ENCODE measurements around the gene UCHL3. TPM values are rescaled to one million over a fixed set of nuclear protein-coding genes. Genes with fewer than 3 reads are reported as not detected.

UCHL3 gene
- polyA plus RNA-seq, 1 donor from 2014 or later: 47.1 TPM

- H4K20me1 ChIP-seq (ENCODE audit: insufficient read depth): no peaks in the 10 kb centered on the region
- H3K79me2 ChIP-seq (replicated peaks; ENCODE audit: insufficient read depth, low read length): no peaks in the 10 kb centered on the region
- TF ChIP-seq CTCF (IDR thresholded peaks at IDR 0.05; ENCODE audit: poor library complexity, severe bottlenecking) (no peak), TAF1 (IDR thresholded peaks at IDR 0.05; ENCODE audit: low read depth) (no peak), REST (IDR thresholded peaks at IDR 0.05; ENCODE audit: borderline replicate concordance) (no peak), EP300 (conservative IDR thresholded peaks at IDR 0.05; ENCODE audit: poor library complexity, severe bottlenecking) (no peak)
- no peaks in the 10 kb centered on the region for H3K9me2 ChIP-seq (ENCODE audit: insufficient read depth, low read length)
- H3K9me3 ChIP-seq (ENCODE audit: low read length): no peaks in the 10 kb centered on the region
- no peak overlapping the region for H3K4me3 ChIP-seq (ENCODE audit: low read length)
- H2AFZ ChIP-seq (ENCODE audit: low read depth, low read length): no peak overlapping the region
- H3F3A ChIP-seq (ENCODE audit: insufficient read depth, low read length, poor library complexity, severe bottlenecking): no peaks in the 10 kb centered on the region
- H3K4me2 ChIP-seq (ENCODE audit: low read length): no peak overlapping the region
- H3K27ac ChIP-seq (ENCODE audit: low read length): no peak overlapping the region
- no peak overlapping the region for H3K9ac ChIP-seq (ENCODE audit: low read length)
- H3K27me3 ChIP-seq (ENCODE audit: insufficient read depth, low read depth, low read length): no peaks in the 10 kb centered on the region
- H3K36me3 ChIP-seq (ENCODE audit: insufficient read depth, low read length): peaks cover 5% of the 10 kb centered on the region
Observed at GRCh38 chr13:75558145-75558840, 8.7 kb downstream of the UCHL3 start.

GRCh38 chr13:75566658-75567057, 17.1 kb downstream of the UCHL3 start:
- TF ChIP-seq EP300 (conservative IDR thresholded peaks at IDR 0.05; ENCODE audit: poor library complexity, severe bottlenecking): no peak
- peak; percentile 60 for TF ChIP-seq RAD21 (conservative IDR thresholded peaks at IDR 0.05)
- TF ChIP-seq EZH2 (IDR thresholded peaks at IDR 0.05; ENCODE audit: borderline replicate concordance, insufficient read depth, low read length, poor library complexity, severe bottlenecking): no peak
- no peak for TF ChIP-seq REST (IDR thresholded peaks at IDR 0.05; ENCODE audit: borderline replicate concordance)
- peak; percentile 56 for TF ChIP-seq CTCF (IDR thresholded peaks at IDR 0.05; ENCODE audit: poor library complexity, severe bottlenecking)
- TF ChIP-seq SMC3 (conservative IDR thresholded peaks at IDR 0.05; ENCODE audit: poor library complexity): peak; percentile 55
- TF ChIP-seq MXI1 (conservative IDR thresholded peaks at IDR 0.05; ENCODE audit: poor library complexity, severe bottlenecking): no peak
- TF ChIP-seq TAF1 (IDR thresholded peaks at IDR 0.05; ENCODE audit: low read depth): no peak
- no peak for TF ChIP-seq POLR2AphosphoS5 (IDR thresholded peaks at IDR 0.05)
- H3K4me3 ChIP-seq (ENCODE audit: low read length): no peak overlapping the region
- no peaks in the 10 kb centered on the region for H4K20me1 ChIP-seq (ENCODE audit: insufficient read depth)
- H3F3A ChIP-seq (ENCODE audit: insufficient read depth, low read length, poor library complexity, severe bottlenecking): no peaks in the 10 kb centered on the region
- no peaks in the 10 kb centered on the region for H3K9me3 ChIP-seq (ENCODE audit: low read length)
- H2AFZ ChIP-seq (ENCODE audit: low read depth, low read length): no peak overlapping the region
- no peaks in the 10 kb centered on the region for H3K36me3 ChIP-seq (ENCODE audit: insufficient read depth, low read length)
- H3K27ac ChIP-seq (ENCODE audit: low read length): no peak overlapping the region
- H3K79me2 ChIP-seq (replicated peaks; ENCODE audit: insufficient read depth, low read length): no peaks in the 10 kb centered on the region
- no peak overlapping the region for H3K4me2 ChIP-seq (ENCODE audit: low read length)
- no peak overlapping the region for H3K9ac ChIP-seq (ENCODE audit: low read length)
- no peaks in the 10 kb centered on the region for H3K9me2 ChIP-seq (ENCODE audit: insufficient read depth, low read length)
- no peaks in the 10 kb centered on the region for H3K27me3 ChIP-seq (ENCODE audit: insufficient read depth, low read depth, low read length)
